Measurements from ENCODE around the gene GLRX3.

DNA sequence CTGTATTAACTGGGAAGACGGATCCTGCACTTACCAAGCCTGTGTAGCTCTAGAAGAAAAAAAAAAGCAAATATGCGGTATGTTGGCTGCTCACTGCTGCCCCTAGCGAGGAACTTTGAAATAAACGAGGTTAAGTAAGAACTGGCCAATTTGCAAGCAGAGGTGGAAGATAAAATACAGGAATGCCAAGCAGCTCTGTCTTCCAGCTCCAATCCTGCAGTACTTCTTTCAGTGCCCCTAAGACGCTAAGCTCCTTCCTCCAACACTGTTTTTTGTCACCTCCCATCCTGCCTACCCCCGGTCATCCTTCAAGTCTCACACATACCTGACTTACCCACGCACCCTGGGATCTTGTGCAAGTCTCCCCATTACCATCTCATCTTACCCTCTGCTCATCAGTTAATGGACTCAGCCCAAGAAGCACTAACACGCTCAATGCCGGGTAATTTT lies 26.4 kb upstream of the GLRX3 start:
- TF ChIP-seq, protein P1, sequence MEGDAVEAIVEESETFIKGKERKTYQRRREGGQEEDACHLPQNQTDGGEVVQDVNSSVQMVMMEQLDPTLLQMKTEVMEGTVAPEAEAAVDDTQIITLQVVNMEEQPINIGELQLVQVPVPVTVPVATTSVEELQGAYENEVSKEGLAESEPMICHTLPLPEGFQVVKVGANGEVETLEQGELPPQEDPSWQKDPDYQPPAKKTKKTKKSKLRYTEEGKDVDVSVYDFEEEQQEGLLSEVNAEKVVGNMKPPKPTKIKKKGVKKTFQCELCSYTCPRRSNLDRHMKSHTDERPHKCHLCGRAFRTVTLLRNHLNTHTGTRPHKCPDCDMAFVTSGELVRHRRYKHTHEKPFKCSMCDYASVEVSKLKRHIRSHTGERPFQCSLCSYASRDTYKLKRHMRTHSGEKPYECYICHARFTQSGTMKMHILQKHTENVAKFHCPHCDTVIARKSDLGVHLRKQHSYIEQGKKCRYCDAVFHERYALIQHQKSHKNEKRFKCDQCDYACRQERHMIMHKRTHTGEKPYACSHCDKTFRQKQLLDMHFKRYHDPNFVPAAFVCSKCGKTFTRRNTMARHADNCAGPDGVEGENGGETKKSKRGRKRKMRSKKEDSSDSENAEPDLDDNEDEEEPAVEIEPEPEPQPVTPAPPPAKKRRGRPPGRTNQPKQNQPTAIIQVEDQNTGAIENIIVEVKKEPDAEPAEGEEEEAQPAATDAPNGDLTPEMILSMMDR (IDR thresholded peaks at IDR 0.05) = peak; percentile 71 to 89 (median 82)
- no peak for TF ChIP-seq POLR2A (IDR thresholded peaks at IDR 0.05)
